ENCODE data around the gene HYAL2.
"Not testable (repeated sequence)": the region's sequence is repeated elsewhere in the genome, so short reads cannot be mapped to it uniquely, and the experiment has no call there.

HYAL2 gene

GRCh38 chr3:50275141-50275995 is 47.2 kb downstream of the HYAL2 start:
- Histone ChIP-seq H3K9ac (no peak overlapping the region), H3K79me2 (peaks cover 10% of the 10 kb centered on the region), H2AFZ (no peak overlapping the region), H3K27ac (no peak overlapping the region), H3K27me3 (ENCODE audit: control insufficient read depth, insufficient read depth, low read length) (no peaks in the 10 kb centered on the region), H3K4me2 (ENCODE audit: low read length) (no peak overlapping the region), H3K4me3 (ENCODE audit: low read depth, low read length) (no peak overlapping the region), H3K9me3 (ENCODE audit: control insufficient read depth, low read length) (no peaks in the 10 kb centered on the region), H3K36me3 (ENCODE audit: control insufficient read depth, insufficient read depth, low read length) (no peaks in the 10 kb centered on the region), H3K4me1 (peaks cover 31% of the 10 kb centered on the region)
- no peak for TF ChIP-seq CTCF (IDR thresholded peaks at IDR 0.05)

- Histone ChIP-seq H2AFZ (no peak overlapping the region), H3K27me3 (ENCODE audit: control insufficient read depth, insufficient read depth, low read length) (no peaks in the 10 kb centered on the region), H3K9ac (no peak overlapping the region), H3K36me3 (ENCODE audit: control insufficient read depth, insufficient read depth, low read length) (no peaks in the 10 kb centered on the region), H3K79me2 (peaks cover 10% of the 10 kb centered on the region), H3K4me1 (peaks cover 40% of the 10 kb centered on the region), H3K4me3 (ENCODE audit: low read depth, low read length) (no peak overlapping the region), H3K27ac (no peak overlapping the region), H3K9me3 (ENCODE audit: control insufficient read depth, low read length) (no peaks in the 10 kb centered on the region), H3K4me2 (ENCODE audit: low read length) (no peak overlapping the region)
- peak; percentile 56 for TF ChIP-seq CTCF (IDR thresholded peaks at IDR 0.05)
Measured at GRCh38 chr3:50274371-50275104, 48.0 kb downstream of the HYAL2 start.

- Histone ChIP-seq H3K79me2 (peaks cover 10% of the 10 kb centered on the region), H3K4me1 (peaks cover 45% of the 10 kb centered on the region), H3K4me3 (ENCODE audit: low read depth, low read length) (no peak overlapping the region), H2AFZ (no peak overlapping the region), H3K9me3 (ENCODE audit: control insufficient read depth, low read length) (no peaks in the 10 kb centered on the region), H3K27me3 (ENCODE audit: control insufficient read depth, insufficient read depth, low read length) (no peaks in the 10 kb centered on the region), H3K9ac (no peak overlapping the region), H3K27ac (no peak overlapping the region), H3K36me3 (ENCODE audit: control insufficient read depth, insufficient read depth, low read length) (no peaks in the 10 kb centered on the region), H3K4me2 (ENCODE audit: low read length) (no peak overlapping the region)
- no peak for TF ChIP-seq CTCF (IDR thresholded peaks at IDR 0.05)
Measured at GRCh38 chr3:50273689-50274065, 48.9 kb downstream of the HYAL2 start.

- peaks cover 10% of the 10 kb centered on the region for H3K79me2 ChIP-seq
- no peaks in the 10 kb centered on the region for H3K27me3 ChIP-seq (ENCODE audit: control insufficient read depth, insufficient read depth, low read length)
- H3K36me3 ChIP-seq (ENCODE audit: control insufficient read depth, insufficient read depth, low read length), result no peaks in the 10 kb centered on the region
- H3K4me1 ChIP-seq, result peaks cover 51% of the 10 kb centered on the region
- H3K9me3 ChIP-seq (ENCODE audit: control insufficient read depth, low read length), result no peaks in the 10 kb centered on the region
- H2AFZ ChIP-seq, result peak overlapping the region; percentile 65
- peak overlapping the region; percentile 98 for H3K27ac ChIP-seq
- no peak overlapping the region for H3K9ac ChIP-seq
- peak overlapping the region; percentile 41 for H3K4me3 ChIP-seq (ENCODE audit: low read depth, low read length)
- peak overlapping the region; percentile 84 for H3K4me2 ChIP-seq (ENCODE audit: low read length)
- peak; percentile 98 for TF ChIP-seq CTCF (IDR thresholded peaks at IDR 0.05)
Measured at GRCh38 chr3:50272911-50273688, 49.4 kb downstream of the HYAL2 start.

GRCh38 chr3:50272538-50272910 is 50.0 kb downstream of the HYAL2 start:
- not testable (repeated sequence) for H3K9ac ChIP-seq; H3K4me3 ChIP-seq (ENCODE audit: low read depth, low read length)
- peaks cover 56% of the 10 kb centered on the region for H3K4me1 ChIP-seq

More at GRCh38 chr3:50272538-50272910, 50.0 kb downstream of the HYAL2 start:
- Histone ChIP-seq H3K79me2 (peaks cover 10% of the 10 kb centered on the region), H3K4me2 (ENCODE audit: low read length) (peak overlapping the region; percentile 84), H3K27ac (peak overlapping the region; percentile 98)
- H3K9me3 ChIP-seq (ENCODE audit: control insufficient read depth, low read length); H3K36me3 ChIP-seq (ENCODE audit: control insufficient read depth, insufficient read depth, low read length); H2AFZ ChIP-seq; H3K27me3 ChIP-seq (ENCODE audit: control insufficient read depth, insufficient read depth, low read length): not testable (repeated sequence)

Data from parathyroid adenoma (tissue), 2 donors.